H1 (cell line): ENCODE measurements around the gene DAGLA. TPM values are rescaled to one million over a fixed set of nuclear protein-coding genes. Genes with fewer than 3 reads are reported as not detected.

Source experiments
- polyA plus RNA-seq, 7 experiments: library from polyadenylated mRNA; depleted of rRNA in 3 of 7; stranded (reverse) in 5 of 7; unstranded in 2 of 7; fragments of >200 nt in 5 of 7; fragments of 200-250 nt in 2 of 7; gene quantifications; 1 replicate in 5 of 7; 2 replicates in 1 of 7; 4 replicates in 1 of 7; pipeline versions ENCODE4 v1.2.1 to v1.2.3, GENCODE V29; 2011 to 2013; ENCODE audit warnings: missing spikeins in 2 of 7, mixed read lengths in 2 of 7
- total RNA-seq: library from RNA; stranded (reverse); fragmentation: NEBNext Ultra II Directional; extraction: Animal tissue kit (Norgen Biotek cat#: 25700); gene quantifications from 2 replicates; pipeline ENCODE4 v1.2.1, GENCODE V29; 2021
- TF ChIP-seq, protein P1 (sequence below): IDR thresholded peaks from 2 replicates; pipeline ENCODE4 v1.6.1; 2012; ENCODE audit warnings: inconsistent platforms

DAGLA gene
- total and polyA plus RNA-seq, 2 of the 8 experiments (the other 6 are each of a cell fraction or from before 2014, with no cell fraction given), result 3.6 to 6.6 TPM

DNA sequence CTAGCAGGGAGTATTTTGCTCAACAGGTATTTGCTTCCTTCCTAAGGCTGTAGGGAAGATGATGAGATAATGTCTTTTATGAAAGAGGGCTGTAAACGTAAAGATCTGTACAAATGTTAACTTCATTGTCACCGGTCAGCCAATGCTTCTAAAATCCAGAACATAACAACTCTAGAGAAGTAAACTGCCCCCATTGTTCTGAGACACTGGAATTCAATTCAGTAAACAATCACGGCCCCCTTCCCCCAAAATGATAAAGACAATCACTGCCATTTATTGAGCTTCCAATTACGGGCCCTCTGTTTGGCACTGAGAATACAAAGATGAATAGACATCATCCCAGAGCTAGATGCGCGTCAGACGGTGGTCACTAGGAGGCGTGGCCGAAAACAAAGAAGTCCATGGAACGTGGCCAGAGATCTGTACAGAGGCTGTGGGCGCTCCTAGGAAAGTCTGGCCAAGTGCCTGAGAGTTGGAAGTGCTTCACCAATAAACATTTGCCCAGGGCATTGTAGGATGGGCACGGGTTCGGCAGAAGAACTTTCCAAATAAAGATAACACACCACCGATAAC lies 111.6 kb downstream of the DAGLA start (continued):
- TF ChIP-seq, protein P1, sequence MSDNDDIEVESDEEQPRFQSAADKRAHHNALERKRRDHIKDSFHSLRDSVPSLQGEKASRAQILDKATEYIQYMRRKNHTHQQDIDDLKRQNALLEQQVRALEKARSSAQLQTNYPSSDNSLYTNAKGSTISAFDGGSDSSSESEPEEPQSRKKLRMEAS, result peak; percentile 47; the same call in 1 of the 2 replicates
